OCI-LY7 (cell line): ENCODE data around the gene NPAT. TPM values are rescaled to one million over a fixed set of nuclear protein-coding genes. Genes with fewer than 3 reads are reported as not detected.

Experiments
- BruUV-seq: library from RNA; stranded (reverse); fragments of 400-500 nt; replicated peaks from 2 replicates; lab custom pipeline; 2021; lab: Mats Ljungman, UMichigan
- CTCF ChIA-PET: fragments of 300-600 bp; sonication (Branson Sonifier 250); formaldehyde crosslinking; loops from one replicate; lab custom pipeline; 2022; ENCODE audit warnings: antibody characterized with exemption; ENCODE audit not compliant: unreplicated experiment; lab: Charles Lee
- POLR2A ChIA-PET: fragments of 300-600 bp; sonication (Branson Sonifier 250); formaldehyde crosslinking; loops from one replicate; lab custom pipeline; 2022; ENCODE audit warnings: antibody characterized with exemption; lab: Charles Lee
- DNase-seq: peaks from one replicate; pipeline ENCODE4 v3.0.0-alpha.2; 2015; ENCODE audit warnings: low spot score
- H2AFZ ChIP-seq: fragments of 200-600 bp; sonication (generic), shearing (Covaris generic); 2 replicates; pipeline ENCODE4 v1.6.1; 2014; ENCODE audit warnings: mild to moderate bottlenecking, antibody characterized with exemption, low read length, moderate library complexity
- H3K27ac ChIP-seq: fragments of 200-600 bp; sonication (generic); 2 replicates; pipeline ENCODE4 v1.5.1; 2014; ENCODE audit warnings: mixed run types, low read depth, mild to moderate bottlenecking, moderate library complexity, low read length, inconsistent platforms; ENCODE audit not compliant: poor library complexity, severe bottlenecking
- H3K36me3 ChIP-seq: fragments of 200-600 bp; sonication (generic); 2 replicates; pipeline ENCODE4 v1.6.1; 2014; ENCODE audit warnings: mild to moderate bottlenecking, antibody characterized with exemption, low read length, moderate library complexity, mixed read lengths; ENCODE audit not compliant: insufficient read depth
- H3K4me1 ChIP-seq: fragments of 200-600 bp; sonication (generic); 2 replicates; pipeline ENCODE4 v1.5.1; 2014; ENCODE audit warnings: mild to moderate bottlenecking, low read length; ENCODE audit not compliant: insufficient read depth, poor library complexity, severe bottlenecking
- H3K4me2 ChIP-seq: fragments of 200-600 bp; sonication (generic); 2 replicates; pipeline ENCODE4 v1.6.1; 2014; ENCODE audit warnings: mild to moderate bottlenecking, low read length
- H3K4me3 ChIP-seq: fragments of 200-600 bp; sonication (generic); 2 replicates; pipeline ENCODE4 v1.5.1; 2014; ENCODE audit warnings: mild to moderate bottlenecking, low read depth, low read length; ENCODE audit not compliant: poor library complexity, severe bottlenecking
- H3K79me2 ChIP-seq: fragments of 200-600 bp; sonication (generic); 2 replicates; pipeline ENCODE4 v1.6.1; 2016; ENCODE audit warnings: low read depth, mild to moderate bottlenecking, low read length, moderate library complexity, mixed read lengths; ENCODE audit not compliant: insufficient read depth
- H3K9me2 ChIP-seq: fragments of 200-600 bp; sonication (generic); 2 replicates; pipeline ENCODE4 v1.6.1; 2016; ENCODE audit warnings: mild to moderate bottlenecking, low read length, mixed read lengths; ENCODE audit not compliant: insufficient read depth
- H3K9me3 ChIP-seq: fragments of 200-600 bp; sonication (generic); 2 replicates; pipeline ENCODE4 v1.6.1; 2014; ENCODE audit warnings: mild to moderate bottlenecking, mixed run types, low read length, mixed read lengths
- H4K20me1 ChIP-seq: fragments of 200-600 bp; sonication (generic); 2 replicates; pipeline ENCODE4 v1.6.1; 2014; ENCODE audit warnings: mild to moderate bottlenecking, antibody characterized with exemption, low read length, moderate library complexity, mixed read lengths; ENCODE audit not compliant: insufficient read depth
- EZH2phosphoT487 ChIP-seq: fragments of 200-600 bp; sonication (generic); IDR thresholded peaks from 2 replicates; pipeline ENCODE4 v1.6.1; 2018; ENCODE audit warnings: low read depth, borderline replicate concordance, mild to moderate bottlenecking, mixed run types, antibody characterized with exemption, low read length, moderate library complexity, mixed read lengths
- intact Hi-C: fragments of 100-400 bp; cut with micrococcal nuclease; formaldehyde crosslinking; loops from one replicate; pipeline ENCODE4 v1.10.0; 2022; ENCODE audit not compliant: unreplicated experiment
- total RNA-seq, 2 experiments: library from RNA; depleted of rRNA in 1 of 2; stranded (reverse); fragments of >200 nt in 1 of 2; shearing (Covaris generic) in 1 of 2; gene quantifications; 2 replicates each; pipeline ENCODE4 v1.2.3, GENCODE V29; 2014 to 2022
- TF ChIP-seq, protein P1 (sequence below): fragments of 200-600 bp; sonication (generic); conservative IDR thresholded peaks from 2 replicates; pipeline ENCODE4 v1.5.1; 2014; ENCODE audit warnings: mild to moderate bottlenecking, antibody characterized with exemption, low read length, moderate library complexity, mixed read lengths

The NPAT gene
- total RNA-seq, 2 experiments from 2014 or later = 22.6 to 26.9 TPM

DNA sequence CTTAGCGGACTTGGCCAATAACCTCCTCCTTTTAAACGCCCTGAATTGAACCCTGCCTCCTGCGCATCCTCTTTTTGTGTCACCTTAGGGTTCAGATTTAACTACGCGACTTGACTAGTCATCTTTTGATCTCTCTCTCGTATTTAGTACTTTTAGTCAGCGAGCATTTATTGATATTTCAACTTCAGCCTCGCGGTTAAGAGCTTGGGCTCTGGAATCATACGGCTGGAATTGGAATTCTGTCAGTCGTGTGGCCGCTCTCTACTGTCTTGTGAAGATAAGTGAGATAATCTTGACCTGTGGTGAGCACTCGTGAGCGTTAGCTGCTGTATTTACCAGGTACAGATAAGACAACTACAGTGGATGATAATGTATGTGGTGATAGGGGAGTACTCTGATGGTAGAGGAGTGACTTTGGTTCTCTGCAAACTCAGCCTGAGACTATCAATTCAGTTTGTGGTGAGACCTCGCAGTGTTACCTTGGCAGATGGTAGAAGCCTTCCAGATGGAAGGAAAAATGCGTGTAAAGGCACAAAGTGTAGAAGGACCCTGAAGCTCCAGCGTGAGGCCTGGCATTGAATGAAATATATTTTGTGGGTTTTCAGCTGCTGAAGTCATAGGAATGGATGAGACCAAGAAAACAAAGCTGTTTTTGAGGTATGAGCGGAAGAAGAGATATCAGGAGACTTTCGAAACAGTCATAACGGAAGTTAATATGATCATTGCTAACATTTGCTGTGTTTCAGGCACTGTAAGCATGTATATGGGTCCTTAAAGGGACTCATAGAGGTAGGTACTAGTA, 1.1 kb upstream of the NPAT start:
- peaks cover 48% of the 10 kb centered on the region for H3K36me3 ChIP-seq
- peaks cover 44% of the 10 kb centered on the region for H3K4me1 ChIP-seq
- CTCF ChIA-PET = interaction anchor here (0.6 kb wide), 1 partner anchor 88 kb away, joined by 3 read pairs; no protein-coding TSS in a partner anchor
- H3K4me2 ChIP-seq = peak overlapping the region; percentile 84
- H3K79me2 ChIP-seq = peaks cover 92% of the 10 kb centered on the region
- H2AFZ ChIP-seq = peak overlapping the region; percentile 54; the same call in 1 of the 2 replicates
- TSS peak; percentile 61 for BruUV-seq
- DNase-seq = peak; percentile 41
- no peaks in the 10 kb centered on the region for H3K9me3 ChIP-seq
- peak overlapping the region; percentile 93 for H3K4me3 ChIP-seq
- POLR2A ChIA-PET = interaction anchor here (0.5 to 5.5 kb wide), 6 partner anchors 11 to 1041 kb away, joined by 3 to 58 read pairs (median 4); no protein-coding TSS in a partner anchor
- intact Hi-C loops = loop anchor here (1.0 to 10.0 kb wide), 5 partner anchors 14 to 659 kb away; partner anchors contain the start of genes ALKBH8, C11orf65 and CUL5
- TF ChIP-seq, protein P1, sequence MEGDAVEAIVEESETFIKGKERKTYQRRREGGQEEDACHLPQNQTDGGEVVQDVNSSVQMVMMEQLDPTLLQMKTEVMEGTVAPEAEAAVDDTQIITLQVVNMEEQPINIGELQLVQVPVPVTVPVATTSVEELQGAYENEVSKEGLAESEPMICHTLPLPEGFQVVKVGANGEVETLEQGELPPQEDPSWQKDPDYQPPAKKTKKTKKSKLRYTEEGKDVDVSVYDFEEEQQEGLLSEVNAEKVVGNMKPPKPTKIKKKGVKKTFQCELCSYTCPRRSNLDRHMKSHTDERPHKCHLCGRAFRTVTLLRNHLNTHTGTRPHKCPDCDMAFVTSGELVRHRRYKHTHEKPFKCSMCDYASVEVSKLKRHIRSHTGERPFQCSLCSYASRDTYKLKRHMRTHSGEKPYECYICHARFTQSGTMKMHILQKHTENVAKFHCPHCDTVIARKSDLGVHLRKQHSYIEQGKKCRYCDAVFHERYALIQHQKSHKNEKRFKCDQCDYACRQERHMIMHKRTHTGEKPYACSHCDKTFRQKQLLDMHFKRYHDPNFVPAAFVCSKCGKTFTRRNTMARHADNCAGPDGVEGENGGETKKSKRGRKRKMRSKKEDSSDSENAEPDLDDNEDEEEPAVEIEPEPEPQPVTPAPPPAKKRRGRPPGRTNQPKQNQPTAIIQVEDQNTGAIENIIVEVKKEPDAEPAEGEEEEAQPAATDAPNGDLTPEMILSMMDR = no peak
- no peak for TF ChIP-seq EZH2phosphoT487
- H3K9me2 ChIP-seq = no peaks in the 10 kb centered on the region
- H3K27ac ChIP-seq = peak overlapping the region; percentile 90
- peaks cover 31% of the 10 kb centered on the region for H4K20me1 ChIP-seq

DNA sequence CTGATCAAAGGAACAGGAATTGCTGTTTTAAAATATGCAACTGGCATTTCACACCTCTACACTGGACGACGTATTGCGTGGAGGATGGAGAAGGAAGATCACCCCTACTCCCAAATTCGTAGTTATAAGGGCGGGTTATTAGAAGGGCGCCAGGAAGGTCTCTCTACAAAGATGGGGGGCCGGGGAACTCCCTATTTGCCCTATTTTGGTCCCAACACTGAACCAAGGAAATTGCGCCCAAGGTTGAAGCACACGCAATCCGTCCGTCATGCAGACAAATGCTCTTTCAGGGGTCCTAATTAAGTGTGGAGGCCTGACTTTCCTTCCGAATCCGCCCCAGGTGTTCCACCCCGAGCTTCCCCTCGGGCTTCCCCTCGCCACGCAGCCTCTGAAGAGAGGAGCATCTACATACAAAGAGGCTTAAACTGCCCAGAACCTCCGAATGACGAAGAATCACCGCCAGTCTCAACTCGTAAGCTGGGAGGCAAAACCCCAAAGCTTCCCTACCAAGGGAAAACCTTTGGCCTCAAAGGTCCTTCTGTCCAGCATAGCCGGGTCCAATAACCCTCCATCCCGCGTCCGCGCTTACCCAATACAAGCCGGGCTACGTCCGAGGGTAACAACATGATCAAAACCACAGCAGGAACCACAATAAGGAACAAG, 396 bp downstream of the NPAT start:
- peak overlapping the region; percentile 48; the same call in 1 of the 2 replicates for H2AFZ ChIP-seq

More for the DNA sequence above, 396 bp downstream of the NPAT start:
- H3K4me3 ChIP-seq = peak overlapping the region; percentile 93
- H3K27ac ChIP-seq = peak overlapping the region; percentile 90
- H3K4me1 ChIP-seq = peaks cover 40% of the 10 kb centered on the region
- BruUV-seq = TSS peak; percentile 76
- intact Hi-C loops = loop anchor here (1.0 to 10.0 kb wide), 6 partner anchors 61 to 657 kb away; partner anchors contain the start of genes ACAT1, ALKBH8, C11orf65 and CUL5
- no peaks in the 10 kb centered on the region for H3K9me3 ChIP-seq
- peaks cover 47% of the 10 kb centered on the region for H3K36me3 ChIP-seq
- peak overlapping the region; percentile 96 for H3K4me2 ChIP-seq
- peaks cover 92% of the 10 kb centered on the region for H3K79me2 ChIP-seq
- peak; percentile 65 for DNase-seq
- TF ChIP-seq EZH2phosphoT487 = no peak
- TF ChIP-seq, protein P1 = no peak
- ChIA-PET POLR2A (interaction anchor here (0.6 to 5.5 kb wide), 6 partner anchors 9 to 84 kb away, joined by 3 to 58 read pairs (median 4); no protein-coding TSS in a partner anchor), CTCF (interaction anchor here (0.6 kb wide), 1 partner anchor 429 kb away, joined by 5 read pairs; no protein-coding TSS in a partner anchor)
- H4K20me1 ChIP-seq = peaks cover 38% of the 10 kb centered on the region
- H3K9me2 ChIP-seq = no peaks in the 10 kb centered on the region
